Measurements from ENCODE around the gene PITPNC1. TPM values are rescaled to one million over a fixed set of nuclear protein-coding genes. Genes with fewer than 3 reads are reported as not detected.
A peak's percentile ranks its signal among the peaks of the same experiment; 100 is the strongest.

The PITPNC1 gene
- total and polyA plus RNA-seq, 2 donors (not counting 3 experiments of a cell fraction or from before 2014, with no cell fraction given) = 2.4 to 9.6 TPM

DNA sequence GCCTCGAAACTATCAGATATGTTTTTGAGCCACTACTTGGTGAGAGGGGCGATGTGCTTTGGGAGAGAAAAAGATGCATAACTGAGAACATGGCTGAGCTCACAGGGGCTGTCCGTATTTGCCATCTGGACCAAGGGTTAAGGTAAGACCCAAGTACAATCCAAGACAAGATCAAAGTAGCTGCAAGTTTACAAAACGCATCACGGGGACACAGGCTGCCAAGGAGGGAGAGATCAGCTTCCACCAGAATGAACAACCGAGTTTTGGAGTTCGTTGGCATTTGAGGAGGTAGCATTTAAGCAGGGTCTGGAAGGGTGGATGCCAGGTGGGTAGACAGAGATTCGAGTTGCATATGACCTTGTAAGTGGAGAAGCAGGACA, 2.2 kb downstream of the PITPNC1 start:
- BruUV-seq (replicated peaks) = no TSS peak

More for the DNA sequence above, 2.2 kb downstream of the PITPNC1 start:
- DNase-seq (ENCODE audit: low read depth, low spot score) = no peak
- no peak for FAIRE-seq
- no peaks in the 10 kb centered on the region for H3K9me1 ChIP-seq (replicated peaks; ENCODE audit: control insufficient read depth, extremely low read depth, insufficient read depth, low read length)
- H2AFZ ChIP-seq (ENCODE audit: low read depth, low read length) = peak overlapping the region; percentile 20
- H3K36me3 ChIP-seq (ENCODE audit: control insufficient read depth in 2 of 2, extremely low read depth in 1 of 2, insufficient read depth in 2 of 2, low read length in 2 of 2) = no peaks in the 10 kb centered on the region
- H3K79me2 ChIP-seq (ENCODE audit: control insufficient read depth, insufficient read depth, low read length) = no peaks in the 10 kb centered on the region
- dilution Hi-C loops (cut with MboI; ENCODE audit: extremely low pct_ligation_motif_present, low sequenced_read_pairs) = no loop called here
- H3K27me3 ChIP-seq (ENCODE audit: control insufficient read depth in 2 of 2, insufficient read depth in 2 of 2, low read length in 2 of 2) = no peaks in the 10 kb centered on the region
- H4K20me1 ChIP-seq (replicated peaks; ENCODE audit: control insufficient read depth, extremely low read depth, insufficient read depth, low read length) = no peaks in the 10 kb centered on the region
- POLR2A ChIA-PET = no interaction called here
- TF ChIP-seq, protein P1, sequence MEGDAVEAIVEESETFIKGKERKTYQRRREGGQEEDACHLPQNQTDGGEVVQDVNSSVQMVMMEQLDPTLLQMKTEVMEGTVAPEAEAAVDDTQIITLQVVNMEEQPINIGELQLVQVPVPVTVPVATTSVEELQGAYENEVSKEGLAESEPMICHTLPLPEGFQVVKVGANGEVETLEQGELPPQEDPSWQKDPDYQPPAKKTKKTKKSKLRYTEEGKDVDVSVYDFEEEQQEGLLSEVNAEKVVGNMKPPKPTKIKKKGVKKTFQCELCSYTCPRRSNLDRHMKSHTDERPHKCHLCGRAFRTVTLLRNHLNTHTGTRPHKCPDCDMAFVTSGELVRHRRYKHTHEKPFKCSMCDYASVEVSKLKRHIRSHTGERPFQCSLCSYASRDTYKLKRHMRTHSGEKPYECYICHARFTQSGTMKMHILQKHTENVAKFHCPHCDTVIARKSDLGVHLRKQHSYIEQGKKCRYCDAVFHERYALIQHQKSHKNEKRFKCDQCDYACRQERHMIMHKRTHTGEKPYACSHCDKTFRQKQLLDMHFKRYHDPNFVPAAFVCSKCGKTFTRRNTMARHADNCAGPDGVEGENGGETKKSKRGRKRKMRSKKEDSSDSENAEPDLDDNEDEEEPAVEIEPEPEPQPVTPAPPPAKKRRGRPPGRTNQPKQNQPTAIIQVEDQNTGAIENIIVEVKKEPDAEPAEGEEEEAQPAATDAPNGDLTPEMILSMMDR (IDR thresholded peaks at IDR 0.05; ENCODE audit: extremely low read depth in 1 of 2, insufficient read depth in 1 of 2, low read depth in 1 of 2, low read length in 2 of 2) = no peak
- TF ChIP-seq, protein P2, sequence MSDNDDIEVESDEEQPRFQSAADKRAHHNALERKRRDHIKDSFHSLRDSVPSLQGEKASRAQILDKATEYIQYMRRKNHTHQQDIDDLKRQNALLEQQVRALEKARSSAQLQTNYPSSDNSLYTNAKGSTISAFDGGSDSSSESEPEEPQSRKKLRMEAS (IDR thresholded peaks at IDR 0.05; ENCODE audit: insufficient read depth, insufficient read length) = no peak
- no peak for TF ChIP-seq POLR2AphosphoS5 (IDR thresholded peaks at IDR 0.05; ENCODE audit: insufficient read depth, low read depth, low read length)
- TF ChIP-seq POLR2A (IDR thresholded peaks at IDR 0.05; ENCODE audit: low read depth, low read length) = no peak
- no peak for TF ChIP-seq GATA2 (IDR thresholded peaks at IDR 0.05; ENCODE audit: insufficient read depth, insufficient read length, low read depth, low read length)
- TF ChIP-seq FOS (IDR thresholded peaks at IDR 0.05; ENCODE audit: borderline replicate concordance, insufficient read depth, low read length) = no peak
- TF ChIP-seq JUN (IDR thresholded peaks at IDR 0.05; ENCODE audit: borderline replicate concordance, insufficient read depth, insufficient read length, low read depth) = no peak
- H3K4me2 ChIP-seq (ENCODE audit: insufficient read depth, low read length) = peak overlapping the region; percentile 53
- H3K27ac ChIP-seq (ENCODE audit: insufficient read depth, low read depth, low read length) = peak overlapping the region; percentile 52
- intact Hi-C loops (cut with micrococcal nuclease) = loop anchor here (1.0 to 5.0 kb wide), 4 partner anchors 44 to 398 kb away; no protein-coding TSS in a partner anchor
- H3K4me1 ChIP-seq (ENCODE audit: control insufficient read depth, extremely low read depth, insufficient read depth, low read length) = peaks cover 14% of the 10 kb centered on the region
- H3K4me3 ChIP-seq (replicated peaks in 1 of 3; ENCODE audit: insufficient read depth in 1 of 3, low read depth in 1 of 3, low read length in 3 of 3) = no peak overlapping the region
- H3K9me3 ChIP-seq (replicated peaks; ENCODE audit: control insufficient read depth, insufficient read depth, low read length) = no peaks in the 10 kb centered on the region
- no peak overlapping the region for H3K9ac ChIP-seq (replicated peaks; ENCODE audit: extremely low read depth, insufficient read depth, low read length)
- CTCF ChIA-PET = interaction anchor here (0.6 to 10.9 kb wide), 30 partner anchors 9 to 339 kb away, joined by 3 to 295 read pairs (median 4); partner anchors contain the start of genes HELZ and PSMD12

All from endothelial cell of umbilical vein (primary cell).